Stomach (tissue), 4 donors: Measurements from ENCODE around the gene CTSF.

ENCODE experiments used
- EP300 ChIP-seq: sonication (generic); formaldehyde crosslinking; IDR thresholded peaks from one replicate; pipeline ENCODE4 v1.6.1; 2017; ENCODE audit warnings: antibody characterized with exemption
- POLR2A ChIP-seq, 4 donors: fragments of 450-650 bp; IDR thresholded peaks; one replicate each; pipeline ENCODE4 v1.6.1; 2016; ENCODE audit warnings: antibody characterized with exemption in 4 of 4, control low read depth in 2 of 4, mild to moderate bottlenecking in 1 of 4, moderate library complexity in 1 of 4
- TF ChIP-seq, protein P1 (sequence below), 7 experiments: fragments of 450-650 bp in 4 of 7; fragments of 200-600 bp in 3 of 7; sonication (generic) in 3 of 7; IDR thresholded peaks; one replicate each; pipeline ENCODE4 v1.5.1; 2016 to 2019; ENCODE audit warnings: antibody characterized with exemption in 7 of 7, control low read depth in 2 of 7, mild to moderate bottlenecking in 1 of 7

DNA sequence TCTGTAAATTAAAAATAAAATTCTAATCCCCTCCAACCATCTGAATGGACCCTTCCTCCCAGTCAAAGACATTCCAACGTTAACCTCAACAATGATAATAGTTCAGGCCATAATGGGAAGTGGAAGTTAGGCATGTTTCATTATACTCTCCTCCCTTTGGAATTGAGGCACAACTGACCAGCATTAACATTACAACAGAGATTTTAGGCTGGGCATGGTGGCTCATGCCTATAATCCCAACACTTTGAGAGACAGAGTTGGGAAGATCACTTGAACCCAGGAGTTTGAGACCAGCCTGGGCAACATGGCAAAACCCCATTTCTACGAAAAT lies 2.4 kb upstream of the CTSF start:
- TF ChIP-seq, protein P1, sequence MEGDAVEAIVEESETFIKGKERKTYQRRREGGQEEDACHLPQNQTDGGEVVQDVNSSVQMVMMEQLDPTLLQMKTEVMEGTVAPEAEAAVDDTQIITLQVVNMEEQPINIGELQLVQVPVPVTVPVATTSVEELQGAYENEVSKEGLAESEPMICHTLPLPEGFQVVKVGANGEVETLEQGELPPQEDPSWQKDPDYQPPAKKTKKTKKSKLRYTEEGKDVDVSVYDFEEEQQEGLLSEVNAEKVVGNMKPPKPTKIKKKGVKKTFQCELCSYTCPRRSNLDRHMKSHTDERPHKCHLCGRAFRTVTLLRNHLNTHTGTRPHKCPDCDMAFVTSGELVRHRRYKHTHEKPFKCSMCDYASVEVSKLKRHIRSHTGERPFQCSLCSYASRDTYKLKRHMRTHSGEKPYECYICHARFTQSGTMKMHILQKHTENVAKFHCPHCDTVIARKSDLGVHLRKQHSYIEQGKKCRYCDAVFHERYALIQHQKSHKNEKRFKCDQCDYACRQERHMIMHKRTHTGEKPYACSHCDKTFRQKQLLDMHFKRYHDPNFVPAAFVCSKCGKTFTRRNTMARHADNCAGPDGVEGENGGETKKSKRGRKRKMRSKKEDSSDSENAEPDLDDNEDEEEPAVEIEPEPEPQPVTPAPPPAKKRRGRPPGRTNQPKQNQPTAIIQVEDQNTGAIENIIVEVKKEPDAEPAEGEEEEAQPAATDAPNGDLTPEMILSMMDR (IDR thresholded peaks at IDR 0.05): no peak
- TF ChIP-seq EP300 (no peak), POLR2A (IDR thresholded peaks at IDR 0.05) (no peak)
